Measurements from ENCODE around the gene PRKN.

The PRKN gene

GRCh38 chr6:161749576-161749975 is 978.0 kb downstream of the PRKN start:
- no peak for DNase-seq (ENCODE audit: extremely low read depth in 1 of 2, low read depth in 1 of 2)

- DNase-seq (ENCODE audit: extremely low read depth in 1 of 2, low read depth in 1 of 2) = no peak
These were observed 978.8 kb downstream of the PRKN start for GRCh38 chr6:161748535-161749416.

GRCh38 chr6:161747506-161747905 is 980.1 kb downstream of the PRKN start:
- no peak for DNase-seq (ENCODE audit: extremely low read depth in 1 of 2, low read depth in 1 of 2)

- DNase-seq (ENCODE audit: extremely low read depth in 1 of 2, low read depth in 1 of 2) = no peak
These were observed 981.9 kb downstream of the PRKN start for GRCh38 chr6:161745594-161746141.

GRCh38 chr6:161745128-161745527 is 982.4 kb downstream of the PRKN start:
- DNase-seq (ENCODE audit: extremely low read depth in 1 of 2, low read depth in 1 of 2) = no peak

- no peak for DNase-seq (ENCODE audit: extremely low read depth in 1 of 2, low read depth in 1 of 2)
These were observed 983.1 kb downstream of the PRKN start for GRCh38 chr6:161744211-161745067.

GRCh38 chr6:161743509-161744178 is 983.9 kb downstream of the PRKN start:
- DNase-seq (ENCODE audit: extremely low read depth in 1 of 2, low read depth in 1 of 2) = no peak

- DNase-seq (ENCODE audit: extremely low read depth in 1 of 2, low read depth in 1 of 2) = no peak
These were observed 987.1 kb downstream of the PRKN start for GRCh38 chr6:161740486-161740885.

- DNase-seq (ENCODE audit: extremely low read depth in 1 of 2, low read depth in 1 of 2) = no peak
These were observed 990.7 kb downstream of the PRKN start for GRCh38 chr6:161736781-161737292.

GRCh38 chr6:161736326-161736725 is 991.2 kb downstream of the PRKN start:
- no peak for DNase-seq (ENCODE audit: extremely low read depth in 1 of 2, low read depth in 1 of 2)

- no peak for DNase-seq (ENCODE audit: extremely low read depth in 1 of 2, low read depth in 1 of 2)
These were observed 995.0 kb downstream of the PRKN start for GRCh38 chr6:161732594-161732993.

- DNase-seq (ENCODE audit: extremely low read depth in 1 of 2, low read depth in 1 of 2) = no peak
These were observed 1000.3 kb downstream of the PRKN start for GRCh38 chr6:161727083-161727833.

GRCh38 chr6:161722394-161722793 is 1005.2 kb downstream of the PRKN start:
- no peak for DNase-seq (ENCODE audit: extremely low read depth in 1 of 2, low read depth in 1 of 2)

GRCh38 chr6:161721511-161721910 is 1006.1 kb downstream of the PRKN start:
- no peak for DNase-seq (ENCODE audit: extremely low read depth in 1 of 2, low read depth in 1 of 2)

GRCh38 chr6:161716176-161716575 is 1011.4 kb downstream of the PRKN start:
- no peak for DNase-seq (ENCODE audit: extremely low read depth in 1 of 2, low read depth in 1 of 2)

- DNase-seq (ENCODE audit: extremely low read depth in 1 of 2, low read depth in 1 of 2) = no peak
These were observed 1015.6 kb downstream of the PRKN start for GRCh38 chr6:161711938-161712337.

- no peak for DNase-seq (ENCODE audit: extremely low read depth in 1 of 2, low read depth in 1 of 2)
These were observed 1016.1 kb downstream of the PRKN start for GRCh38 chr6:161711515-161711914.

GRCh38 chr6:161710698-161711097 is 1016.9 kb downstream of the PRKN start:
- no peak for DNase-seq (ENCODE audit: extremely low read depth in 1 of 2, low read depth in 1 of 2)

GRCh38 chr6:161701056-161701455 is 1026.5 kb downstream of the PRKN start:
- DNase-seq (ENCODE audit: extremely low read depth in 1 of 2, low read depth in 1 of 2) = no peak

GRCh38 chr6:161696801-161697200 is 1030.8 kb downstream of the PRKN start:
- DNase-seq (ENCODE audit: extremely low read depth in 1 of 2, low read depth in 1 of 2) = no peak

All from activated CD8-positive, alpha-beta memory T cell treated with anti-CD3 and anti-CD28 coated beads for 1 hour (primary cell).